ENCODE results near the gene UNC13A.
A peak's percentile ranks its signal among the peaks of the same experiment; 100 is the strongest.
"Not testable (repeated sequence)": the region's sequence is repeated elsewhere in the genome, so short reads cannot be mapped to it uniquely, and the experiment has no call there.

The UNC13A gene

GRCh38 chr19:17560205-17560595, 128.0 kb downstream of the UNC13A start:
- no peak for ATAC-seq

GRCh38 chr19:17557466-17557865, 130.7 kb downstream of the UNC13A start:
- ATAC-seq = no peak

GRCh38 chr19:17556995-17557394, 131.2 kb downstream of the UNC13A start:
- no peak for ATAC-seq

- ATAC-seq = peak; percentile 19 to 33
Measured at GRCh38 chr19:17555929-17556813, 132.0 kb downstream of the UNC13A start.

- peak; percentile 94 to 95 for ATAC-seq
Measured at GRCh38 chr19:17555480-17555928, 132.7 kb downstream of the UNC13A start, which contains the start of gene COLGALT1. Gene COLGALT1, plus strand, starts transcription at chr19:17555649. Its CDS starts 65 bp downstream, at chr19:17555714.

- peak; percentile 7 to 8 for ATAC-seq
Measured at GRCh38 chr19:17554968-17555479, 133.1 kb downstream of the UNC13A start.

- ATAC-seq = no peak
Measured at GRCh38 chr19:17553256-17553655, 134.9 kb downstream of the UNC13A start.

GRCh38 chr19:17552735-17553134, 135.4 kb downstream of the UNC13A start:
- not testable (repeated sequence) for ATAC-seq
